Uterus (tissue), 4 donors: ENCODE results near the gene COG6. TPM values are rescaled to one million over a fixed set of nuclear protein-coding genes. Genes with fewer than 3 reads are reported as not detected.

Experiments used
- DNase-seq, 2 donors: peaks; one replicate each; pipeline ENCODE4 v3.0.0-alpha.2; 2019 to 2020
- H3K27ac ChIP-seq, 2 donors: fragments of 200-600 bp; sonication (generic); 1 replicate in 1 of 2; 2 replicates in 1 of 2; pipeline ENCODE4 v1.5.1; 2016 to 2018
- H3K27me3 ChIP-seq, 2 donors: fragments of 200-600 bp; sonication (generic); one replicate each; pipeline ENCODE4 v1.5.1; 2018 to 2019; ENCODE audit warnings: control low read depth in 1 of 2
- H3K36me3 ChIP-seq, 2 donors: fragments of 200-600 bp; sonication (generic); one replicate each; pipeline ENCODE4 v1.5.1; 2019; ENCODE audit warnings: control low read depth in 1 of 2
- H3K4me1 ChIP-seq, 2 donors: fragments of 200-600 bp; sonication (generic); one replicate each; pipeline ENCODE4 v1.5.1; 2018 to 2019; ENCODE audit warnings: control low read depth in 1 of 2
- H3K4me3 ChIP-seq, 2 donors: fragments of 200-600 bp; sonication (generic); 1 replicate in 1 of 2; 2 replicates in 1 of 2; pipeline ENCODE4 v1.5.1; 2018 to 2019; ENCODE audit warnings: mild to moderate bottlenecking in 1 of 2
- H3K9me3 ChIP-seq, 2 donors: fragments of 200-600 bp; sonication (generic); one replicate each; pipeline ENCODE4 v1.5.1; 2019; ENCODE audit warnings: control low read depth in 1 of 2
- CTCF ChIP-seq, 4 experiments: fragments of 200-600 bp in 2 of 4; fragments of 450-650 bp in 2 of 4; sonication (generic) in 2 of 4; IDR thresholded peaks; one replicate each; pipeline ENCODE4 v1.5.1; 2016 to 2019; ENCODE audit warnings: antibody characterized with exemption in 4 of 4, mild to moderate bottlenecking in 2 of 4, moderate library complexity in 1 of 4
- POLR2A ChIP-seq, 2 donors: fragments of 450-650 bp; IDR thresholded peaks; one replicate each; pipeline ENCODE4 v1.6.1; 2016; ENCODE audit warnings: antibody characterized with exemption in 2 of 2, mild to moderate bottlenecking in 1 of 2, moderate library complexity in 1 of 2
- intact Hi-C: fragments of 100-400 bp; cut with DNase I; formaldehyde crosslinking; loops from one replicate; pipeline ENCODE4 v1.15.1; 2023; ENCODE audit warnings: low total_unique reads
- total RNA-seq, 4 donors: library from RNA; depleted of rRNA in 3 of 4; stranded (reverse); fragments of >200 nt in 3 of 4; gene quantifications; one replicate each; pipeline versions ENCODE4 v1.1.0 to v1.2.4, GENCODE V29; 2014 to 2023
- donor health status: DM: yes; HTN: yes; CAD: no.

COG6 gene
- total RNA-seq, 4 donors from 2014 or later = 17.1 to 83.2 (median 52.2) TPM

- intact Hi-C loops = no loop called here
- Histone ChIP-seq H3K9me3 (no peaks in the 10 kb centered on the region), H3K4me3 (no peak overlapping the region), H3K36me3 (no peaks in the 10 kb centered on the region), H3K27me3 (no peaks in the 10 kb centered on the region), H3K4me1 (peaks cover 0 to 4% of the 10 kb centered on the region in 2 donors), H3K27ac (no peak overlapping the region)
- TF ChIP-seq POLR2A (IDR thresholded peaks at IDR 0.05) (no peak), CTCF (IDR thresholded peaks at IDR 0.05) (peak in 1 of 4 experiments; percentile 13)
- DNase-seq = no peak
These were observed 122.1 kb downstream of the COG6 start for GRCh38 chr13:39777527-39778061.

- H3K27ac ChIP-seq = no peak overlapping the region
- no peak for TF ChIP-seq CTCF (IDR thresholded peaks at IDR 0.05)
- TF ChIP-seq POLR2A (IDR thresholded peaks at IDR 0.05) = no peak
- H3K4me1 ChIP-seq = peaks cover 0 to 4% of the 10 kb centered on the region in 2 donors
- intact Hi-C loops = no loop called here
- H3K9me3 ChIP-seq = no peaks in the 10 kb centered on the region
- H3K27me3 ChIP-seq = no peaks in the 10 kb centered on the region
- DNase-seq = no peak
- H3K36me3 ChIP-seq = no peaks in the 10 kb centered on the region
- H3K4me3 ChIP-seq = no peak overlapping the region
These were observed 124.1 kb downstream of the COG6 start for GRCh38 chr13:39779337-39780265.

GRCh38 chr13:39780711-39781110 is 125.2 kb downstream of the COG6 start:
- intact Hi-C loops = no loop called here
- no peak for TF ChIP-seq POLR2A (IDR thresholded peaks at IDR 0.05)
- no peak for TF ChIP-seq CTCF (IDR thresholded peaks at IDR 0.05)
- Histone ChIP-seq H3K36me3 (no peaks in the 10 kb centered on the region), H3K4me3 (no peak overlapping the region), H3K27ac (no peak overlapping the region), H3K4me1 (peaks cover 0 to 4% of the 10 kb centered on the region in 2 donors), H3K9me3 (no peaks in the 10 kb centered on the region), H3K27me3 (no peaks in the 10 kb centered on the region)
- DNase-seq = no peak

GRCh38 chr13:39781381-39781780 is 125.9 kb downstream of the COG6 start:
- Histone ChIP-seq H3K27me3 (no peaks in the 10 kb centered on the region), H3K36me3 (no peaks in the 10 kb centered on the region), H3K9me3 (no peaks in the 10 kb centered on the region), H3K4me3 (no peak overlapping the region), H3K4me1 (peaks cover 0 to 4% of the 10 kb centered on the region in 2 donors), H3K27ac (no peak overlapping the region)
- DNase-seq = no peak
- TF ChIP-seq POLR2A (IDR thresholded peaks at IDR 0.05) = no peak
- TF ChIP-seq CTCF (IDR thresholded peaks at IDR 0.05) = no peak
- intact Hi-C loops = no loop called here

GRCh38 chr13:39783051-39783450 is 127.6 kb downstream of the COG6 start:
- H3K36me3 ChIP-seq = no peaks in the 10 kb centered on the region
- no peak for DNase-seq
- no peak for TF ChIP-seq CTCF (IDR thresholded peaks at IDR 0.05)
- TF ChIP-seq POLR2A (IDR thresholded peaks at IDR 0.05) = no peak
- H3K27ac ChIP-seq = no peak overlapping the region
- no peaks in the 10 kb centered on the region for H3K27me3 ChIP-seq
- intact Hi-C loops = no loop called here
- no peak overlapping the region for H3K4me3 ChIP-seq
- H3K9me3 ChIP-seq = no peaks in the 10 kb centered on the region
- no peaks in the 10 kb centered on the region for H3K4me1 ChIP-seq
